ENCODE measurements around the gene CLDN24.

The CLDN24 gene

GRCh38 chr4:183272384-183272783 lies 49.8 kb downstream of the CLDN24 start:
- no peak for DNase-seq

All from hippocampal formation (tissue), 2 donors.